HCT116 (cell line): ENCODE data around the gene SYNGR1. TPM values are rescaled to one million over a fixed set of nuclear protein-coding genes. Genes with fewer than 3 reads are reported as not detected.

Experiments used
- ATAC-seq: fragments of 200-7000 bp; cut with Tn5 transposase; 2 replicates; pipeline ENCODE4 v1.9.1; 2020; ENCODE audit warnings: mild to moderate bottlenecking, moderate library complexity
- BruUV-seq: library from RNA; stranded (reverse); fragments of 400-500 nt; replicated peaks from 2 replicates; lab custom pipeline; 2021; lab: Mats Ljungman, UMichigan
- CTCF ChIA-PET: fragments of 300-600 bp; sonication (Branson Sonifier 250); formaldehyde crosslinking; loops from one replicate; lab custom pipeline; 2021; ENCODE audit warnings: antibody characterized with exemption; lab: Charles Lee
- POLR2A ChIA-PET: fragments of 300-600, 350-600 bp; sonication (Branson Sonifier 250); formaldehyde crosslinking; loops from one replicate; lab custom pipeline; 2021; ENCODE audit warnings: antibody characterized with exemption; lab: Charles Lee
- RAD21 ChIA-PET, 2 experiments: fragments of 300-600 bp; sonication (Branson Sonifier 250); formaldehyde crosslinking; loops; one replicate each; lab custom pipeline; 2023; ENCODE audit warnings: low total read pairs in 2 of 2; ENCODE audit not compliant: uncharacterized antibody in 2 of 2, unreplicated experiment in 2 of 2, low non-redundant PET in 1 of 2; lab: Charles Lee
- DNase-seq: peaks from one replicate; pipeline ENCODE4 v3.0.0-alpha.2; 2010; ENCODE audit warnings: low read depth, low spot score
- H2AFZ ChIP-seq: fragments of 200-600 bp; shearing (Covaris generic), sonication (generic); 2 replicates; pipeline ENCODE4 v1.6.1; 2017; ENCODE audit warnings: low read depth, mixed run types, mixed read lengths, antibody characterized with exemption, low read length; ENCODE audit not compliant: poor library complexity, severe bottlenecking
- H3K27ac ChIP-seq: 2 replicates; pipeline ENCODE4 v1.5.1; 2012; ENCODE audit warnings: low read depth, low read length
- H3K27me3 ChIP-seq: fragments of 200-600 bp; sonication (generic); 2 replicates; pipeline ENCODE4 v1.6.1; 2016; ENCODE audit warnings: mixed run types, low read length, mixed read lengths; ENCODE audit not compliant: insufficient read depth
- H3K36me3 ChIP-seq, 2 experiments: fragments of 200-500 bp in 1 of 2; fragments of 200-600 bp in 1 of 2; sonication (Bioruptor generic) in 1 of 2; sonication (generic) in 1 of 2; 2 replicates each; pipeline versions ENCODE4 v1.5.1 to v1.6.1; 2014 to 2016; ENCODE audit warnings: low read length in 2 of 2, inconsistent platforms in 1 of 2, mixed read lengths in 1 of 2, mixed run types in 1 of 2; ENCODE audit not compliant: insufficient read depth in 2 of 2, control insufficient read depth in 1 of 2
- H3K4me1 ChIP-seq, 2 experiments: fragments of 200-600 bp in 1 of 2; sonication (generic) in 1 of 2; 2 replicates each; pipeline versions ENCODE4 v1.5.1 to v1.6.1; 2012 to 2017; ENCODE audit warnings: low read length in 2 of 2, inconsistent platforms in 1 of 2, mild to moderate bottlenecking in 1 of 2, mixed read lengths in 1 of 2, mixed run types in 1 of 2, moderate library complexity in 1 of 2; ENCODE audit not compliant: insufficient read depth in 2 of 2, control insufficient read depth in 1 of 2
- H3K4me2 ChIP-seq: fragments of 200-600 bp; sonication (generic); 2 replicates; pipeline ENCODE4 v1.6.1; 2017; ENCODE audit warnings: mixed run types, low read length, mixed read lengths
- H3K4me3 ChIP-seq, 2 experiments: fragments of 200-600 bp in 1 of 2; sonication (generic) in 1 of 2; replicated peaks in 1 of 2; 2 replicates each; pipeline ENCODE4 v1.5.1; 2011 to 2016; ENCODE audit warnings: low read length in 2 of 2, control low read depth in 1 of 2, low read depth in 1 of 2, mild to moderate bottlenecking in 1 of 2, mixed read lengths in 1 of 2, mixed run types in 1 of 2
- H3K79me2 ChIP-seq: fragments of 200-600 bp; sonication (generic); 2 replicates; pipeline ENCODE4 v1.6.1; 2017; ENCODE audit warnings: mild to moderate bottlenecking, mixed run types, low read length, moderate library complexity, mixed read lengths; ENCODE audit not compliant: insufficient read depth
- H3K9ac ChIP-seq: fragments of 200-600 bp; sonication (generic); 2 replicates; pipeline ENCODE4 v1.6.1; 2016; ENCODE audit warnings: low read length, mixed read lengths
- H3K9me2 ChIP-seq: fragments of 200-600 bp; sonication (generic), shearing (Covaris generic); 2 replicates; pipeline ENCODE4 v1.6.1; 2017; ENCODE audit warnings: mixed run types, mild to moderate bottlenecking, moderate library complexity; ENCODE audit not compliant: insufficient read depth
- H3K9me3 ChIP-seq, 2 experiments: fragments of 200-500 bp in 1 of 2; fragments of 200-600 bp in 1 of 2; sonication (Bioruptor generic) in 1 of 2; sonication (generic) in 1 of 2; 2 replicates each; pipeline ENCODE4 v1.6.1; 2014 to 2017; ENCODE audit warnings: low read length in 2 of 2, mixed read lengths in 2 of 2, inconsistent platforms in 1 of 2, low read depth in 1 of 2, mild to moderate bottlenecking in 1 of 2, mixed run types in 1 of 2, moderate library complexity in 1 of 2; ENCODE audit not compliant: control insufficient read depth in 1 of 2, insufficient read depth in 1 of 2
- H4K20me1 ChIP-seq: fragments of 200-600 bp; sonication (generic), shearing (Covaris generic); 2 replicates; pipeline ENCODE4 v1.6.1; 2017; ENCODE audit warnings: mixed run types, mild to moderate bottlenecking, moderate library complexity; ENCODE audit not compliant: insufficient read depth
- ATF3 ChIP-seq: IDR thresholded peaks from 2 replicates; pipeline ENCODE4 v1.6.1; 2012
- CBX3 ChIP-seq: IDR thresholded peaks from 2 replicates; pipeline ENCODE4 v1.6.1; 2012; ENCODE audit warnings: low read depth
- CEBPB ChIP-seq: IDR thresholded peaks from 2 replicates; pipeline ENCODE4 v1.6.1; 2012; ENCODE audit warnings: low read depth
- EGR1 ChIP-seq: IDR thresholded peaks from 2 replicates; pipeline ENCODE4 v1.6.1; 2012; ENCODE audit warnings: low read depth
- ELF1 ChIP-seq: IDR thresholded peaks from 2 replicates; pipeline ENCODE4 v1.6.1; 2012; ENCODE audit warnings: low read depth, borderline replicate concordance
- EZH2 ChIP-seq: fragments of 200-600 bp; sonication (generic); IDR thresholded peaks from 2 replicates; pipeline ENCODE4 v1.6.1; 2017; ENCODE audit warnings: antibody characterized with exemption, mixed run types
- FOSL1 ChIP-seq: IDR thresholded peaks from 2 replicates; pipeline ENCODE4 v1.6.1; 2012; ENCODE audit warnings: low read depth
- POLR2A ChIP-seq: IDR thresholded peaks from 2 replicates; pipeline ENCODE4 v1.7.0; 2011; ENCODE audit warnings: borderline replicate concordance; ENCODE audit not compliant: insufficient read depth, insufficient read length; ENCODE audit errors: extremely low read depth
- POLR2AphosphoS5 ChIP-seq: IDR thresholded peaks from 2 replicates; pipeline ENCODE4 v1.6.1; 2011; ENCODE audit warnings: mild to moderate bottlenecking, low read depth, low read length, moderate library complexity
- RAD21 ChIP-seq: IDR thresholded peaks from 2 replicates; pipeline ENCODE4 v1.6.1; 2012; ENCODE audit warnings: low read depth, mild to moderate bottlenecking
- SP1 ChIP-seq: IDR thresholded peaks from 2 replicates; pipeline ENCODE4 v1.6.1; 2012; ENCODE audit warnings: low read depth
- TCF7L2 ChIP-seq: IDR thresholded peaks from 2 replicates; pipeline ENCODE4 v1.7.0; 2011; ENCODE audit warnings: borderline replicate concordance, inconsistent platforms; ENCODE audit not compliant: insufficient read depth, insufficient read length; ENCODE audit errors: extremely low read depth
- YY1 ChIP-seq: IDR thresholded peaks from 2 replicates; pipeline ENCODE4 v1.6.1; 2011; ENCODE audit warnings: low read length, low read depth, moderate library complexity, mild to moderate bottlenecking; ENCODE audit not compliant: insufficient replicate concordance; ENCODE audit errors: extremely low read depth
- ZFX ChIP-seq: fragments of 450-650 bp; IDR thresholded peaks from 2 replicates; pipeline ENCODE4 v1.6.1; 2017
- intact Hi-C: fragments of 100-400 bp; cut with micrococcal nuclease; formaldehyde crosslinking; loops from 2 replicates; pipeline ENCODE4 v1.10.0; 2022
- total RNA-seq: library from RNA; stranded (reverse); gene quantifications from one replicate; pipeline ENCODE4 v1.2.1, GENCODE V29; 2021; ENCODE audit not compliant: unreplicated experiment

The SYNGR1 gene
- total RNA-seq, 1 experiment from 2014 or later, result 20.7 TPM

GRCh38 chr22:39318507-39319283 lies 31.1 kb upstream of the SYNGR1 start:
- ChIA-PET CTCF (interaction anchor here (0.8 to 3.9 kb wide), 7 partner anchors 8 to 210 kb away, joined by 3 to 21 read pairs (median 3); partner anchors contain the start of gene MIEF1), POLR2A (interaction anchor here (0.6 to 6.4 kb wide), 26 partner anchors 8 to 449 kb away, joined by 3 to 88 read pairs (median 8); partner anchors contain the start of genes ATF4, CBX7, MIEF1 and PDGFB), RAD21 (no interaction called here)
- no peaks in the 10 kb centered on the region for H3K27me3 ChIP-seq
- BruUV-seq, result TSS peak; percentile 67
- H3K36me3 ChIP-seq, result peaks cover 37 to 53% of the 10 kb centered on the region in 2 experiments
- peak overlapping the region; percentile 81 for H3K4me2 ChIP-seq
- H3K9me2 ChIP-seq, result no peaks in the 10 kb centered on the region
- peak; percentile 2; the same call in 1 of the 2 replicates for ATAC-seq
- H3K27ac ChIP-seq, result peak overlapping the region; percentile 100
- no peak for DNase-seq
- H3K4me3 ChIP-seq, result peak overlapping the region; percentile 86 to 99
- peaks cover 57% of the 10 kb centered on the region for H3K79me2 ChIP-seq
- peaks cover 46% of the 10 kb centered on the region; the same call in 1 of the 2 replicates for H4K20me1 ChIP-seq
- intact Hi-C loops, result loop anchor here (5.0 kb wide), 1 partner anchor 204 kb away; the partner anchor contains the start of gene ATF4
- H3K9me3 ChIP-seq, result no peaks in the 10 kb centered on the region
- H2AFZ ChIP-seq, result no peak overlapping the region
- TF ChIP-seq FOSL1 (no peak), ZFX (no peak), CEBPB (no peak), POLR2AphosphoS5 (no peak), ELF1 (no peak), ATF3 (no peak), EZH2 (no peak), EGR1 (no peak), YY1 (no peak), POLR2A (no peak), SP1 (no peak), CBX3 (no peak), TCF7L2 (no peak), RAD21 (no peak)
- TF ChIP-seq, all 23 proteins: peak for 0
- Histone ChIP-seq H3K9ac (peak overlapping the region; percentile 98), H3K4me1 (peaks cover 38 to 56% of the 10 kb centered on the region in 2 experiments)
